ENCODE data around the gene SCN5A.

SCN5A gene

GRCh38 chr3:38541806-38542205 is 107.7 kb downstream of the SCN5A start:
- no peak for DNase-seq (ENCODE audit: low spot score)

GRCh38 chr3:38538773-38539353 is 110.6 kb downstream of the SCN5A start:
- DNase-seq (ENCODE audit: low spot score): no peak

GRCh38 chr3:38536671-38537070 is 112.8 kb downstream of the SCN5A start:
- DNase-seq (ENCODE audit: low spot score): no peak

GRCh38 chr3:38534604-38535003 is 114.9 kb downstream of the SCN5A start:
- DNase-seq (ENCODE audit: low spot score): no peak

- DNase-seq (ENCODE audit: low spot score): no peak
These were observed 115.3 kb downstream of the SCN5A start for GRCh38 chr3:38534180-38534579.

- no peak for DNase-seq (ENCODE audit: low spot score)
These were observed 116.1 kb downstream of the SCN5A start for GRCh38 chr3:38533285-38533976.

GRCh38 chr3:38532529-38532928 is 117.0 kb downstream of the SCN5A start:
- no peak for DNase-seq (ENCODE audit: low spot score)

- DNase-seq (ENCODE audit: low spot score): peak; percentile 19
These were observed 121.0 kb downstream of the SCN5A start for GRCh38 chr3:38528457-38528856.

- DNase-seq (ENCODE audit: low spot score): no peak
These were observed 122.7 kb downstream of the SCN5A start for GRCh38 chr3:38526792-38527191.

GRCh38 chr3:38524141-38524739 is 125.2 kb downstream of the SCN5A start:
- no peak for DNase-seq (ENCODE audit: low spot score)

GRCh38 chr3:38522002-38522401 is 127.5 kb downstream of the SCN5A start:
- DNase-seq (ENCODE audit: low spot score): no peak

GRCh38 chr3:38521391-38521987 is 128.0 kb downstream of the SCN5A start:
- peak; percentile 73 for DNase-seq (ENCODE audit: low spot score)

GRCh38 chr3:38519651-38520050 is 129.8 kb downstream of the SCN5A start:
- no peak for DNase-seq (ENCODE audit: low spot score)

GRCh38 chr3:38519000-38519399 is 130.5 kb downstream of the SCN5A start:
- no peak for DNase-seq (ENCODE audit: low spot score)

GRCh38 chr3:38516669-38517068 is 132.8 kb downstream of the SCN5A start:
- DNase-seq (ENCODE audit: low spot score): peak; percentile 21

GRCh38 chr3:38515367-38515766 is 134.1 kb downstream of the SCN5A start:
- no peak for DNase-seq (ENCODE audit: low spot score)

GRCh38 chr3:38511546-38511945 is 137.9 kb downstream of the SCN5A start:
- no peak for DNase-seq (ENCODE audit: low spot score)

- no peak for DNase-seq (ENCODE audit: low spot score)
These were observed 138.9 kb downstream of the SCN5A start for GRCh38 chr3:38510631-38511030.

GRCh38 chr3:38509732-38510131 is 139.8 kb downstream of the SCN5A start:
- DNase-seq (ENCODE audit: low spot score): no peak

GRCh38 chr3:38507120-38507519 is 142.4 kb downstream of the SCN5A start:
- DNase-seq (ENCODE audit: low spot score): no peak

- DNase-seq (ENCODE audit: low spot score): no peak
These were observed 148.6 kb downstream of the SCN5A start for GRCh38 chr3:38500688-38501417.
